Activated CD8-positive, alpha-beta memory T cell treated with anti-CD3 and anti-CD28 coated beads, Interleukin-2, amount 50 U/mL, for 48 hours (primary cell): ENCODE data around the gene C1orf159.
"Not testable (repeated sequence)": the region's sequence is repeated elsewhere in the genome, so short reads cannot be mapped to it uniquely, and the experiment has no call there.

Experiments
- DNase-seq: peaks from one replicate; pipeline ENCODE4 v3.0.0-alpha.2; 2020

The C1orf159 gene

DNA sequence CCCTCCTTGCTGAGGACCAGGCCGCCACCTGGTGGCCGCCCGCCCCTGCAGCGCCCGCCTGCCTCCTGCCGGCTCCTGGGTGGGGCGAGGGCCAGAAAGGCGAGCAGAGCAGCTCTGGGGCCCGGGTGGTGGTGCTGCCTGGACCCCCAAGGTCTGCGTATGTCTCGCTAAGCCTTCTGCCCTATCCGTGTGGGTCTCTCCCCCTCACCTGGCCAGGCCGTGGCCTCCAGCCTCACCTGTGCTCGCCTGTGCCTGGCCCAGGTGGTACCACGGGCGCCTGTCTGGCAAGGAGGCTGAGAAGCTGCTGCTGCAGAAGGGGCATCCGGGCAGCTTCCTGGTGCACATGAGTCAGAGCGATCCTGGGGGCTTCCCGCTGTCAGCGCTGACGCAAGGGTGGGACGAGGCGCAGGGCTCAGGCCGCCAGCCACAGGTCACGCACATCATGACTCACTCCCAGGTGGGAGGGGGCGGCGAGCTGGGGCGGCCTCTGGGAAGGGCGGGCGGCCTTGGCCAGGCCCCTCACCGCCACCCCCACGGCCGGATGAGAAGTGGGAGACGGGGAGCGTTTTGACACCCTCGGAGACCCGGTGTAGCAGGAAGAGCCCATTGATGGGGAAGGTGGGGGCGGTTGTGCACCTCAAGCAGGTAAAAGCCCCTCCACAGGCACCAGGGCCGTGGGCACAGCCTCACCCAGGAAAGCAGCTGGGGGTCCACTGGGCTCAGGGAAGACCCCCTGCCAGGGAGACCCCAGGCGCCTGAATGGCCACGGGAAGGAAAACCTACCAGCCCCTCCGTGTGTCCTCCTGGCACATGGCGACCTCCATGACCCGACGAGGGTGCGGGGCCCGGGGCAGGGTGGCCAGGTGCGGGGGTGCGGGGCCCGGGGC lies 51.7 kb downstream of the C1orf159 start:
- peak; percentile 93 for DNase-seq

- no peak for DNase-seq
Observed at GRCh38 chr1:1063261-1063944, 52.5 kb downstream of the C1orf159 start.

GRCh38 chr1:1062348-1063163 lies 53.3 kb downstream of the C1orf159 start:
- DNase-seq, result no peak

DNA sequence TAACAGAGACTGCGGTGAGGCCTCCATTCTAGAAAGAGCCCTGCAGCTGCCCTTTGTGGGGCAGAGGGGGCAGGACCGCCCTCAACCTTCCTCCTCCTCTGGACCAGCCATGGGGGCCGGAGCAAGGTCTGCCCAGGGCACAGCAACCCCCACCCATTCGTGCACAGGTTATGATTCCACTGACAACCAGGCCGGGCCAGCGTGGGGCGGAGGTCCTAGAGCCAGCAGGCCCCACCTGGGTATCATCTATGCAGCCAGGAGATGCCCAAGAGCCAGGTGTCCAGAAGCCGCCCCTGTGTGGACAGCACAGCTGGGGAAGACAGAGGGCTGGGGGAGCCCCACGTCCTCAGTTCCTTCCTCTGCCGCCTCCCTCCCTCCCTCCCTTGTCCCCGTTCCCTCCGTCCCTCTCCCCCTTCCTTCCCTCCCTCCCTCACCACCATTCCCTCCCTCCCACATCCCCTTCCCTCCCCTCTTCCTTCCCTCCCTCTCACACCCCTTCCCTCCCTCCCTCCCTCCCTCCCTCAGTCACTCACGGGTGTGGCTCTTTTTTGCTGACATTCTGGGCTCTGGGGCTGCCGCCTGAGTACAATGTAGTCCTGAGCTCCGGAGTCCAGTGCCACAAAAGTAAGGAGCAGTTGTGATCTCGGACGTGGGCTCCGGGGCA lies 54.1 kb downstream of the C1orf159 start:
- DNase-seq, result no peak

DNA sequence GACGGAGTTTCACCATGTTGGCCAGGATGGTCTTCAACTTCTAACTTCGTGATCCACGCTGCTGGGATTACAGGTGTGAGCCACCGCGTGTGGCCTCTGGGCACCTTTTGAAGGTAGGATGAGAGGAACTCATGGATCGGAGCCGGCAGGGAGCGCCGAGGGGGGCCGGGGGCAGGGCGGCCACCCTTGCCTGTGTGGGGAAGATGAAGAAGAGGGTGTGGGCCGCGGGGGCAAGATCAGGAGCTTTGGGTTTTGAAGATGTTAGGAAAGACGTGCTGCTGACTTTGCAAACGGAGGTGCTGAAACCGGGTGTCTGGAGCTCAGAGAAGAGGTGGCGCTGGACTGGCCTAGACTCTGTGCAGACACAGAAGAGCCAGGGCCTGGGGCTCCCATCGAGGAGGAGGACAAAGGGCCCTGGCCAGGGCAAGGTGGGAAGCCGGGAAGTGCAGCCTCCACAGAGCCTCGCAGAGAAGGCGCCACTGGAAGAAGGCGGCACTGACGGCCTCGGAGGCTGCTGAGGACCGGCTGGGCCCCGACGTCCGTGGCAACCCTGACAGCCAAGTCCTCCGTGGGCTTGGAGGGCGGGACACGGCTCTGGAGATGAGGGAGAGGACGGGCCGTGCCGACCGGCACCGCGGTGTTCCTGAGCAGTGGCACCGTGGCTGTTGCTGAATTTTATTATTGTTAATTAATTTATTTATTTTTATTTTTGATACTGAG lies 55.4 kb downstream of the C1orf159 start:
- DNase-seq, result no peak

DNA sequence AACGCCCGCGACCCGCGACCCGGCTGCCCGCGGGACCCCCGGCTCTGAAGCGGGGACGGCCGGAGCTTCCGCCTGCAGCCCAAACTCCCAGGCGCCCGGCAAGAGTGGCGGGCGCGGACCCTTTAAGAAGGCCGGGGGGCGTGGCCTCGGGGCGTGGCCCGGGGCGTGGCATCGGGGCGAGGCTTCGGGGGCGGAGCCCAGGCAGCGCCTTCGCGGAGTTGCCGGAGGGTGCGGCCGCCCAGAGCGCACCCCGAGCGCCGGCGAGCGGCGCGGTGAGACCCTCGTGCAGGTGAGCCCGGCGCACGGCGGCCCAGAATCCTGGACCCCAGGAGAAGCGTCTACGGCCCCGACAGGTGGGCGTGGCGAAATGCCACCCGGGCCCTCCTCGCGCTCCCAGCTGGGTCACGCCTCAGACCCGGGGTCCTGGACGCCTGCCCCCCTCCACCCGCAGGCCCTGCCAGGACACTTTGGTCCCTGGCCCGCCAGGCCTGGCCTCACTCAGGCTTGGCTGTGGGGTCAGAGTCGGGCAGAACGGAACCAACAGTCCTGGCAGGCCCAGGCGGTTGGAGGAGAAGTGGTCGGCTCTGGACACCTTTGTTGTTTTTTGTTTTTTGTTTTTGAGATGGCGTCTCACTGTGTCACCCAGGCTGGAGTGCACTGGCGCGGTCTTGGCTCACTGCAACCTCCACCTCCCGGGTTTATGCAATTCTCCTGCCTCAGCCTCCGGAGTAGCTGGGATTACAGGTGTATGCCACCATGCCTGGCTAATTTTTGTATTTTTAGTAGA lies 56.2 kb downstream of the C1orf159 start:
- peak; percentile 99 for DNase-seq

DNA sequence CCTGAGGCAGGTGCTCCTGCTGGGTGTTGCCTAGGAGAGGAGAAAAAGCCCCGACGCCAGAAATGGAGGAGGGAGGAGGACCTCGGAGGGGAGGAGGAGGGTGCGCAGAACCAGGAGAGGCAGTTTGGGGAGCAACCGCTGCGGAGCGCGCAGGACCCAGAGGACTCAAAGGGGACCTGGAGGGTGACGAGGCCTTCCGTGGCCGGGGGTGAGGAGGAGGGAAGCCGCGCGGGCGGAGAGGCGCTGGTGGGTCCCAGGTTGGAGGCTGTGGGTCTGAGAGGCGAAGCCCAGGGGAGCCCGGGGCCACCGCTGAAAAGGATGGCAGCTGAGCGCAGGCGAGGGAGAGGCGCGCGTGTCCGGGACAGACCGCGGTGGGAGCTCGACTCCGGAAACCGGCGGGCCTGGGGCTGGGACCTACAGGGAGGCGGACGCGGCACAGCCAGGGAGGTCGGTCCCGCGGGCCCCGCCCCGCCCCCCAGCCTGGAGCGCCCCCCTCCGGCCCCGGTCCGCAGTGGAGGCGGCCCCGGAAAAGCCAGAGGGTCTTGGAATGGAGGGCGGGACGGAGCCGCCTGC lies 56.9 kb downstream of the C1orf159 start:
- peak; percentile 74 for DNase-seq

DNA sequence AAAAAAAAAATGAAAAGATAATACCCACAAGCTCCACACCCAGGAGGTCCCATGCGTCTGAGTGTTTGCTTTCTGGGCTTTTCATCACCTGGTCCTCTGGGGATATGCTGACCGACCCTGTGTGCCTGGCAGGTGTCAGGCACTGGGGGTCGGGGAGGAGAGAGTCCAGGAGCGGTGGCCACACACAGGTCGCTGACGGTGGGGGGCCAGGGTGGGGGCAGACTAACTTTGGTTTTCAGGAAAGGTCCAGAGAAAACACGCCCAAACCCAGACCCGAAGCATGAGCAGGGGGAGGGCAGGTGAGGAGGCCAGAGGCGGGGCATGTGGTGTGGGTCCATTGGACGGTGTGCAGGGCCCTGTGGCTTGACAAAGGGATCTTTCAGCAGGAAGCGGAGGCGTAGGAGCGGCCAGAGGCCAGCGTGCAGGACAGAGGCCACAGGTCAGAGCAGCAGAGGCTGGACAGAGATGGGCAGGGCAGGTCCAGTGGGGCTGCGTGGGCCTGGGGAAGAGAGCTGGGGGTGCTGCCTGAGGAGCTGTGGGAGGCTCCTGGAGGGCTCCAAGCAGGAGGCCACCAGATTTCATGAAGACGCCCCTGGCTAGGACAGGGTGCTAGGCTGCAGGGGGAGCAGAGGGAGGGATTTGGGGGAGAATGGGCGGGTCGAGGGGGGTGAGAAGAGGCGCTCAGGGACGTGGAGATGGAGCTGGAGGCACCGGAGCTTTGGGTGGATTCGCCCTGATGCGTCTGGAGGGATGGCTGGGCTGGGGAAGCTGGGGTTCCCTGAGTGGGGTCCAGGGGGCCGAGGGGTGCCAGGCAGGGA lies 57.6 kb downstream of the C1orf159 start:
- no peak for DNase-seq

- not testable (repeated sequence) for DNase-seq
Observed at GRCh38 chr1:1057769-1058087, 58.2 kb downstream of the C1orf159 start.

- DNase-seq, result no peak
Observed at GRCh38 chr1:1055841-1056736, 59.8 kb downstream of the C1orf159 start.

- no peak for DNase-seq
Observed at GRCh38 chr1:1054971-1055370, 60.9 kb downstream of the C1orf159 start.

- DNase-seq, result no peak
Observed at GRCh38 chr1:1054099-1054700, 61.7 kb downstream of the C1orf159 start.

DNA sequence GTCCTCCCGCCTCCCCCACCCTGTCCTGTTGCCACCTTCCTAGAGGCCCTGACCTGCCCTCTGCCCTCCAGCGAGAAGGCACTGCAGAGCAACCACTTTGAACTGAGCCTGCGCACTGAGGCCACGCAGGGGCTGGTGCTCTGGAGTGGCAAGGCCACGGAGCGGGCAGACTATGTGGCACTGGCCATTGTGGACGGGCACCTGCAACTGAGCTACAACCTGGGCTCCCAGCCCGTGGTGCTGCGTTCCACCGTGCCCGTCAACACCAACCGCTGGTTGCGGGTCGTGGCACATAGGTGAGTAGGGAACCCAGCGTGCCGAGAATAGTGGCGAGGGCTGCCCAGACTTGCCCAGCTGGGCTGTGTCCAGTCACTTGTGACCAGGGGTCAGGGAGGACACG lies 62.2 kb downstream of the C1orf159 start:
- no peak for DNase-seq

GRCh38 chr1:1053022-1053421 lies 62.9 kb downstream of the C1orf159 start:
- no peak for DNase-seq

DNA sequence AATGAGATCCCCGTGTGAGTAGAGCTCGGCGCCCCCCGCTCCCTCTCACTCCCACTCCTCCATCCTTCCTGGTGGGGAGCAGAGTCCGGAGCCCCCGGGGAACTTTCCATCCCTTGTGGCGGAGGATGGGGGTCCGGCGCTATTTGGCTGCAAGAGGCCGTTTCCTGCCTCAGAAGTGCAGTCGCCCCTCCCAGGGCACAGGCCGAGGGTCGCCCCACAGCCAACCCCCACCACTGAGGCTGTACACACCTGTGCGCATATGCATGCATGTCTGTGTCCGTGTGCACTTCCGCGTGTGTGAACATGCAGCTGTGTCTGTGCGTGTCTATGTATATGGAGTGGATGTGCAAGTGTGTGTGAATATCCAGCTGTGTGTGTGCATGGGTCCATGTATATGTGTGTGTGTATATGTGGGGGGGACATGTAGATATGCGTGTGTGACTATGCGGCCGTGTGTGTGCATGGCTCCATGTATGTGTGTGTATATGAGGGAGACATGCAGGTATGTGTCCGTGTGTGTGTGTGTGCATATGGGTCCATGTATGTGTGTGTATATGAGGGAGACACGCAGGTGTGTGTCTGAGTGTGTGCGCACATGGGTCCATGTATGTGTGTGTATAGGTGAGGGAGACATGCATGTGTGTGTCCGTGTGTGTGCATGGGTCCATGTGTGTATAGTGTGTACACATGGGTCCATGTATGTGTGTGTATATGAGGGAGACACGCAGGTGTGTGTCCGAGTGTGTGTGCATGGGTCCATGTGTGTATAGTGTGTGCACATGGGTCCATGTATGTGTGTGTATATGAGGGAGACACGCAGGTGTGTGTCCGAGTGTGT lies 63.7 kb downstream of the C1orf159 start:
- no peak for DNase-seq

GRCh38 chr1:1051127-1051810 lies 64.6 kb downstream of the C1orf159 start:
- no peak for DNase-seq

DNA sequence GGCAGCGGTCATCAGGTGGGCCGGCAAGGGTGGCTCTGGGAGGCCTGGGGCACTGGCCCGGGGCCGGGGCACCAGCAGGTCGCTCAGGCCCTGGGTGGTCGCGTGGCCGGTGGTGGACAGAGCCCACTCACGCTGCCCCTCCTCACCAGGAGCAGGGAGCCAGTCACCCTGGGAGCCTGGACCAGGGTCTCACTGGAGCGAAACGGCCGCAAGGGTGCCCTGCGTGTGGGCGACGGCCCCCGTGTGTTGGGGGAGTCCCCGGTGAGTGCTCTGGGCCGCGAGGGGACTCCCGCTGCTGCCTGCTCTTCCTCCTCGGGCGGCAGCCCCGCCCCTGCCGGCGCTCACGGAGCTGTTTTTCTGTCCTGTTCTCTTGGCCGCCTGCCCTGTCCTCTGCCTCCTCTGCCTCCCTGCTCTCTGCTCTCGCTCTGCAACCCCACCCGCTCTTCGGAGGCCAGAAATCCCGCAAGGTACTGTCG lies 65.3 kb downstream of the C1orf159 start:
- no peak for DNase-seq
